Activated T-helper 1 cell treated with anti-CD3 and anti-CD28 coated beads, Interleukin-2, amount 50 U/mL, for 16 hours (primary cell): ENCODE results near the gene FOXP2.
"Not testable (repeated sequence)": the region's sequence is repeated elsewhere in the genome, so short reads cannot be mapped to it uniquely, and the experiment has no call there.

ENCODE experiments used
- DNase-seq, 2 donors: peaks; one replicate each; pipeline ENCODE4 v3.0.0-alpha.2; 2020; ENCODE audit warnings: low read depth in 1 of 2, low spot score in 1 of 2

Gene FOXP2

DNA sequence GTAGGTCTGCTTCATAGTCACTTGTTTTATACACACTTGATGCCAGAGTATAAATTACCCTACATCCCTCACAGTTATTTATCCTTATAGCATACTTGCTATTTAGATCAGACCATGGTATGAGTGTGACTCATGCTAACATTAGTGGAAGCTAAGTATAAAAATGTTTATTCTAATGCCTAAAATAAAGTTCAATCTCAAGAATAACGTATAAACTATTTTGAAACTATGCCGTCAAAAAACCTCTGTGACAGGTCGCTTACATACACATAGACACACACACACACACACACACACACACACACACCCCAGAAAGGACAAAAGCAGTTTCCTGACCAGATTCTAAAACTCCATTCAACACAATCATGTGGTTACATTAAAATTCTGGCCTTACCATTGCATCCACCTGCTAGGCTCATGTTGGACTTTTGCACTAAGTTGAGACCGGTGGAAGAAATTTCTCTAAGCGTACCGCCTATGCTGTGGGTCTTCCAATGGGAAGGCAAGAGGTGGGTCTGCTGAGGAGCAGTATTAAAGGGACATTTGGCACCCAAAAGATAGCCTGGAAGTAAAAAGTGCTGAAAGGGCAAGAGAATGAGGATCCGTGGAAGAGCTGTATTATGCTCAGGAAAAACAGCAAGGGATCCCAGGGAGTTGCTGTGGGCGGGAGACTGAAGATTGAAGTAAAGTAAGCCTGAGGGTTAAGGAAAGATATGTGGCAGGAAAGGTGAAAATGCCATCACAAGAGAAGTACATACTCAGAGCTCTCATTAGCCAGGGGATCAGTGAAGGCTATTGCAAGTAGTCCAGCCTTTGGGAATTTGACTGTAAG lies 5.0 kb downstream of the FOXP2 start:
- no peak for DNase-seq

DNA sequence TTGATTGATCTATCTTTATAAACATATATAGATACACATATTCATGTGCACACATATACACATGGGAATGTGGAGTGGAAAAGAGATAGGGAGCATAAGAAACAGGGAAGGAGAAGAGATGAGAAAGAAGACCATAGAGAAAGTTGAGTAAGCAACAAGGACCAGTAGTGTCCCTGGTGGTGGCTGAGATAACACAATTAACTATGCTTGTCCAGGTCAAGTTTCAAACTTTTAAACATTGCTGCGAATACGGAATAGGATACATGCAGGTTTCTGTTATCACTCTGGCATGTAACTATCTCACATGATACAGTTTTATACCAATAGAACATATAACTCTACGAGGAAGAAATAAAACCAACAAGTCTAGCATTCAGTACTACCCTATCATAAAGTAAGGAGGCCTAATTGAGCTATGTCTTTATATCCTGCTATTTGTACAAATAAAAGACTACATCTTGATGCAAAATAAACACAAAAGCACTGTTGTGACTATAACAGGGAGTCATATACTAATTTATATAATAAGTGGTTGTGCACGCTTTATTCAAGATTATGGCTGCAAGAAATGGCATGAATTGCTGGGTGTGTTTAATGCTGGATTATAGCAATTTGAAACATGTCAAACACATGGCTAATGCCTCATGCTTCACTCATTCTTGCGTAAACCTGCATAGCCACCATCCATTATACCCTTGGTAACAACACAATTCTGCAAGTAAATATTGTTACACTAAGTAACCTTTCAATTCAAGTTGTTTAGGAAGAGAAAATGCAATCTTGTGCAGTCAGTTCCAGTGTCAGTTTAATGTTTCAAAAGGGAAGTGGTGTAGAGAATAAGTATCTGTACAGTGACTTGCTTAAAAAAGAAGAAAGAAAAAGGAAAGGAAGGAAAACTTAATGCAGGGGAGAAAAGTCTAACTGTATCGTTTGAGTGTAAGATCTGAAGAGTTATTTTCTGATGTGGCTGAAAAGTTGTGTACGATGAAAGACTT lies 8.2 kb downstream of the FOXP2 start:
- no peak for DNase-seq

DNA sequence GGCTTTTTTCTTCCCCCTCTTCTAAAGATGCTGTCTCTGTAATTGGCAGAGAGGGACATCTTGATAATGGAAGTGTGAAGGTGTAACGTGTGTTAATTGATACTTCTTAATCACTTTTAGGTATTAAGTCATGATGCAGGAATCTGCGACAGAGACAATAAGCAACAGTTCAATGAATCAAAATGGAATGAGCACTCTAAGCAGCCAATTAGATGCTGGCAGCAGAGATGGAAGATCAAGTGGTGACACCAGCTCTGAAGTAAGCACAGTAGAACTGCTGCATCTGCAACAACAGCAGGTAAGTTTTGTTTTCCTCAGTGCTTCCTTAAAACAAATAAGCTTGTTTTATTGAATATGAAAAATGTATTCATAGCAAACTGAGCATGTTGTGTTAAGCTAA lies 11.8 kb downstream of the FOXP2 start:
- DNase-seq, result no peak

DNA sequence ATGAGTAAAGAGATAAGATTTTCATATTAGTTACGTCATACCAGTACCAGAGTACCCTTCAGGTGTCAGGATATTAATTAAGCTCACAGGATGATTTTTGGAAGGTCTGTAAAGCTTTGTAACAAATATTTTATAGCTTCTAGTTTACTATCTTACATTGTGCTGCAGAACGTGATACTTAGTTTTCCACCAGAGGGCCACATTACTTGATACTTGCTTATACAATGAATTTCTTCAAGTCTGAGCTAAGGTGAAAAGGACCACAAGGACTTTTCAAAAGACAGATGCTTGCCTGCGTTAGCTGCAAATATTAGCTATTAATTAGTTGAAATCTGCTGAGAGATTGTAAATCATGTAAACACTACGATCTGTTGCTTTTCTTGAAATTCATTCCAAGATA lies 12.2 kb downstream of the FOXP2 start:
- DNase-seq, result no peak

DNA sequence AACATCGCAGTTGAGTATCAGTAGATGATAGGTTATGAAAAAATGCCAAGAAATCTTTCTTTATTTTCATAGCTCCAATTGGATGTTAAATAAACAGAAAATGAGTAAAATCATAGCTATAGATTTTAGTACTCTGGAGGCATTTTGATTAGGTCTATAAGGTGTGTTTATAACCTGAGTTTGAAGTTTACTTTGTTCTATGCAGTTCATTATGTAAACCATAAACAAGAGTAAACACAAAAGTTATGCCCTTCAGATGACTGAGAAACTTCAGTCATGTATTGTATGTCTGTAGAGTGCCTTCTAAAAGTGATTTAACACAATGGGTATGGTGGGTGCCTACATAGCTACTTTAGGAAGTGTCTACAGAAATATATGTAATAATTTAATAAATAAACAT lies 13.6 kb downstream of the FOXP2 start:
- DNase-seq, result no peak

DNA sequence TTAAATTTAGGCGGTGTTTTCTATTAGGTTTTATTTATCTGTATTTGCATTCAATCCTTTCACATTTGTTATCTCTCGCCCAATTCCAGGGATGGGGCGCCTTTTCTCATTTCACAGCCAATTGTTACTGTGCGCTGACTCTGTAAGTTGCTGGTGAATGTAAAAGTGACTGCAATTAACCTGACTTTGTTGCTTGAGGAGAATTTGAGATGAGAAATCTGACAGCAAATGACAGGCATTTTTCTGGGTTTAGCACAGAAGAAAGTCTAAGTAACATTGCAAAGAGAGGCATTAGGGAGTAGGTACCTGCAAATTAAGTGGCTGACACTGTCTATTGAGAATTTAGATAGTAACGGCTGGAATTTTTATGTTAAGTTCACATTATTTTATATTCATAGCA lies 16.6 kb downstream of the FOXP2 start:
- no peak for DNase-seq

DNA sequence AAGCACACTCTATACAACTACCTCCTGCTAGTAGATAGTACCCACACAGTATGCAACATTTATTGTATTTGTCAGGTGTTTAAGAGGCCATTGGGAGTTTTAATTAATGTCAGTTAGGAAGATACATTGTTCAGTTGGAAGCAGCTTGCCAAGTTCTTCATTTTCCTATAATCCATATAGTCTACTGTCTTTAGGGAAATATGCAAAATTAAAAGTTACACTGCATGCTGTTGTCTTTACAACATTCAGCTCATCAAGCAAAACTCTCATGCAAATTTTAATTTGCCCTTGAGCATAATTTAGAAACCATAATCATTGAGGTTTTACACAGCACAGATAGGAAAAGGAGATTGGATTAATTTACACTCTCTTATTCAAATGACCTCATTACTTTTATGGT lies 17.4 kb downstream of the FOXP2 start:
- no peak for DNase-seq

DNA sequence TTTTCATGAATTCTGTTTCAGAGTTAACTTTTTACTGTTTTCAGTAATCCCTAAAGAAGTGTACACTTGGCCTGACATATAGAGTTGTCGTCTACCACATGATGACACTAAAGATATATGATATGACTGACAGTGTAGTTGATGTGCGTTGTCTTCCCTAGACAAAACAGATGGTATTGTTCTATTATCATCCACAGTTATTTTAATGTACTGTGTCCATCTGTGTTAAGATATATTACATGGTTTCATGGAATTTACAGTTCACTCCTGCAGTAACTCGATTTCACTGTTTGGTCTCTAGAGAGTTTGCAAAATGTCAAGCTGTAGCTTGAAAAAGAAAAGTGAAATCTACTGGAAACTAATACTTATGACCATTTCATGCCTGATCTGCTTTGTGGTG lies 18.1 kb downstream of the FOXP2 start:
- DNase-seq, result no peak

DNA sequence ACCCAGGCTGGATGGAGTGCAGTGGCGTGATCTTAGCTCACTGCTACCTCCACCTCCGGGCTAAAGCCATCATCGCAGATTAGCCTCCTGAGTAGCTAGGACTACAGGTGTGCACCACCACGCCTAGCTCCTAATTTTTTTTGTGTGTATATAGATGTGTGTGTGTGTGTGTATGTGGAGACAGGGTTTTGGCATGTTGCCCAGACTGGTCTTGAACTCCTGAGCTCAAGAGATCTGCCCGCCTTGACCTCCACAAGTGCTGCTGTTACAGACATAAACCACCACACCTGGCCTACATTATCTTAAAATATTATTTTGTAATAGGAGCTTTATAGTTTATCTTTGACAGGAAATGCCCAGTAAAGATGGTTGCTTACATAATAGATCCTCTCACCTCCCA lies 25.0 kb downstream of the FOXP2 start:
- no peak for DNase-seq

DNA sequence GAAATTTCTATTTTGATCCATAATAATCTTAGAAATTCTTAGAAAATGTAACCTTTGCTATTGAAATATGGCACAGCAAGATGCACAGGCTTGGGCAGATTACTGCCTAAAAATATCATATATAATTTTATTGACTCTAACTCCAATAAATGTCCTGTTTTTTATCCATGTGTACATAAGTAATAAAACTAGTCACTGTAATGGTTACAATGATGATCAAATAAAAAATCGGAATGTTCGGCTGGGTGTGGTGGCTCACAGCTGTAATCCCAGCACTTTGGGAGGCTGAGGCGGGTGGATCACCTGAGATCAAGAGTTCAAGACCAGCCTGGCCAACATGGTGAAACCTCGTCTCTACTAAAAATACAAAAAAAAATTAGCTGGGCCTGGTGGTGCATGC lies 26.3 kb downstream of the FOXP2 start:
- DNase-seq, result not testable (repeated sequence)

DNA sequence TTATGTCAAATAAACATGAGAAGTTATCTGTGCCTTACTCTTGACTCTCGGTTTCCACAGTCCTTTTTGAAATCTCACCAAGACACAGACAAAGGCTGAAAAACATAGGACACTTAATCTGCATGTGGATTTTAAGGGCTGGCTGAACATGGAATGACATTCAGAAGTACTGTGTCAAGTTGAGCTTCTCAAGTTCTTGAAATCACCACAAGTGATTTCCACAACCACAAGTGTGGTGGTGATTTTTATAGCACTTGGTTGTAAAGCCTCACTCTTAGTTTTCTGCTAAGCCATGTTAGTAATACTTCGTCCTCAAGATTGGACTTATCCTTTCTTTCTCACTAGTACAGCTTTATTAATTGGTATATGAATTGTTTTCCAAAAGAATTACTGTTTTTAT lies 29.6 kb downstream of the FOXP2 start:
- DNase-seq, result no peak

DNA sequence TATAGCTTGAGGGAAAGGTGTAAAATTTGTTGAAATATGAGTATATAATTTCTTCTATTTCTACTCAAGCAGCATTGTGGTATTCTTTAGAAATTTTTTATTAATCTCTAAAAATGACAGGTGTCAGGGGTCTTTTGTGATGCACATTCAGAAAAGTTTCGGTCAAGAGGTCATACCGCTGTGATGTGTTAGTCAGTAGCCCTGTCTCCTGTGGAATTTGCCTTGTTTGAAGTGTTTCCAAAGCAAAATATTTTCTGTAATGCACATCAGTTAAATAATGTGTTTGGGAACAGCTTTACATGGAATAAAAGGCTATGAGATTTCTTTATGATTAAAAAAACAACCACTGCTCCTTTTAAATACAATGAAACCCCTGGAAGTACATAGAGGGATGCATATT lies 35.8 kb downstream of the FOXP2 start:
- DNase-seq, result no peak

DNA sequence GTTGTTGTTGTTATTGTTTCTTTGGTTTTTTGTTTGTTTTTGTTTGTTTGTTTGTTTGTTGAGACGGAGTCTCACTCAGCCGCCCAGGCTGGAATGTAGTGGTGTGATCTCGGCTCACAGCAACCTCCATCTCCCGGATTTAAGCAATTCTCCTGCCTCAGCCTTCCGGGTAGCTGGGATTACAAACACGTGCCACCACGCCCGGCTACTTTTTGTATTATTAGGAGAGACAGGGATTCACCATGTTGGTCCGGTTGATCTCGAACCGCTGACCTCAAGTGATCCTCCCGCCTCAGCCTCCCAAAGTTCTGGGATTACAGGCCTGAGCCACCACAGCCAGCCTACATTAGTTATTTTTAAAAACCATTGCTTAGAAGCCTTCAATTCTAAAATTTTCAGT lies 45.0 kb downstream of the FOXP2 start:
- no peak for DNase-seq

DNA sequence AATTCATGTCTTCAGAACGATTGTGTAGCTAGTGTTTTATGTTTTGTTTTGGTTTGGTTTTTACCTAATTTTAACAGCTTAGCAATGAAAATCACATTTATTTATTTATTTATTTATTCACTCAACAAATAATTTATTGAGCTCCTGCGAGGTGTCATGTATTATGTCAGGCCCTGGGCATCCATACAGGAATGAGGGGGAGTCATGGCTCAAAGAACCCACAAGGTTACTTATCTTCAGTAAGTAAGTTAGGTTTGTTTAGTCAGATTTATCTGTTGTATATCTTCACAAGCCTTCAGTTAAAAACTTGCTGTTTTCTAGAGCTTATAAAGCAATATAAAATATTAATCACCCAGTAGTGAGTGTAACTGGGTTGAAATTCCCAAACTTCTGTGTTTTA lies 45.4 kb downstream of the FOXP2 start:
- no peak for DNase-seq

DNA sequence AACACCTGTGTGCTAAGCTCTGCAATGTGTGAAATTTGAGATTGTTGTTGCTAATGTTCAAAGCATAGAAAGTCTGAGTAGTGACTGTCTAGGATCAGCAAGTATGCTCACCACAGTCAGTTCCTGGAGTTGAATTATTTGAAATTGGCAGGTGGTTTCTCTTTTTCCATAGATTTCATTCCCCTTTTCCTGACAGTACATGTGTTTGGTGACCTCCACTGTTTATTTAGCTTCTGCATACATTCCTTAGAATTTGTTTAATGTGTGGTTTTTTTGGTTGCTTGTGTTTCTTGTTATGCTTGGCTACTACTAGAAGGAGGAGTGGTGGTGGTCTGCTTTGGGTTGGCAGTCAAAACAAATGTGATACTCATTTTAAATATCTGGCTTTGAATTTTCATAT lies 52.3 kb downstream of the FOXP2 start:
- no peak for DNase-seq

DNA sequence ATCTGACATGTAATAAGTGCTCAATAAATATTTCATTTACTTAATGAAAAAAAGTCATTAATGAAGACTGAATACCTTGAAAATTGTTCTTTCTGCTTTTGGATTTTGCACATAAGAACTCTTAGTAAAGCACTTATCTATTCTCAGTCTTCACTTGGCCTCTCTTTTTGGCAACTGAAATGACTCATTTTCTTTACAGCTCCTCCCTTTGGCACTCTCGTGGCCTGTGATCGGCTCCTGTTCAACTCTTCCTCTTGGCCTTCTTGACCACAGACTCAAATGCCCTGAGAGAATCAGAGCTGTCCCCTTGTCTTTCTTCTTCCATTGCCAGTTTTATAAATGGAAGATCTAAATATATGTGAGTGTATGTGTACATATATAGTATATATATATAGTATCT lies 54.2 kb downstream of the FOXP2 start:
- no peak for DNase-seq

DNA sequence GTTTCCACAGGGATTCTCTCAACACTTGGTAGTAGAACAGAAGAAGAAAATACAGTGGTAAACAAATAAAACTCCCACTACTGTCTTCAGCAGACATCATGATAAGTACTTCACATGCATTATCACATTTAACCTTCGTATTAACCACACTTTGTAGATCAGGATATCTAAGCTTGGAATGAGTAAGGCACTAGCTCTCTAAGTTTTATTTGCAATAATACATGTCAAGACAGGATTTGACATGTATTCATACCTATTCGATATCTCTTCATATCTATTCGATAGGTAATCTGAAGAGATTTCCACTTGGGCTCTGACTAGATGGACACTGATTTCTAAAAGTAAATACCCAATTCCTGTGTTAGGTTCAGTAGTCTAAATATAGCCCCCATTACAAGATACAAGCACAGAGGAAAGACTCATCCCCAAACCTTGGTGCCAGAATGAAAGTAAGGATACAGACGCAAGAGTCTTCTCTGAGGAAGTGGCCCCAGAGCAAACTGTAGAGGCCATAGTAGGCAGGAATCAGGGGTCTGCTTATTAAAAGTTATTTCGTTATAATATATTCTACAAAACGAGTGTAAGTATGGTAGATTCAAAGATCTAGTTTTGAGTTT lies 58.4 kb downstream of the FOXP2 start:
- DNase-seq, result no peak

DNA sequence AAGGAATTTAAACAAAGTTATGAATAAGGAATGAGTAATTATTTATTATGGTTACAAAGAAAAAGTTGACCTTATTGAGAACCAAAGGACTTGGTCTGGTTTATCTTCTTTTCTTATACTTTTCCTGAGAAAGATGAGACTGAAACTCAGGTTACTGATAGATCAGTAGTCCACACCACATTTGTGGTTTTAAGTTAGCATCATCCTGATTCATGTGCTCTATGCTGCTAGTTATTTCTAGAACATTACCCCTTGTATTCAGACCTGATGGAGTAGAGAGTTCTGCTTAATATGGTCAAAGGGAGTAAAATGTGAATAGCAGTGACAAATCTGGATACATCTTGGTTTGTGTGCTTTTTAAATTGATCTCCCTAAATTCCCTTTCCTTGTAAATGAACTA lies 63.8 kb downstream of the FOXP2 start:
- DNase-seq, result no peak

DNA sequence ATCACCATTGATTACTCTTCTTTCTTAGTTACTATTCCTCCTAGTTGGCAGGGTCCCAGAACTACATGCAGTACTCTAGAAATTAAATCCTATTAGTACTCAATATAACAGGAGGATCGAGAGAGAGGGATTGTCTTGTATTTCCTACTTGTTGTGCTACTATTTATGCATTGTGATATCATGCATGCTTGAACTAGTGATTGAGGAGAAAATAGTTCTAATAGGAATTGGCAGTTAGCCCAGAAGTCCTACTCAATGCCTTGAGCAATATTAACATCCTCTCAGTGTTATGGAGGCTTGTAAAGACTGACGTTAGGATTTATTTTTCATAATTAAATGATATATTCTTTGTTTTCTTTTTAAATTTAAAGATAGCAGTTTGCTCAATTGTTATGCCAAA lies 67.4 kb downstream of the FOXP2 start:
- DNase-seq, result no peak

DNA sequence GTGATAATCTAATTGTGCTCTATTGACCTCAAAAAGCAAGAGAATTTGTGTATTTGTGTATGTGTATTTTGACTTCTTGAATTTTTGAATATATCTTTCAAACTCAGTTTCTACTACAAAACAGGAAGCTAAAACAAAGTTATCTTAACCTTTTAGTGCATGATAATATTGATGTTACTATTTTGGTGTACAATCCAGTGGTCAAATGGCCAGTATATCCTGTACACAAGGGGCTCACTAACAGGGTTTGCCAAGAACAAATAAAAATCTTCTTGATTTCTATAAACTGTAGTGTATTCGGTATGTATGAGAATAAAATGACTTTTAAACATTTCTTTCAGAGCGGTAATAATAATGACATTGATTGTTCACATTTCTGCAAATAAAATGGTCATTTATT lies 69.6 kb downstream of the FOXP2 start:
- DNase-seq, result no peak

DNA sequence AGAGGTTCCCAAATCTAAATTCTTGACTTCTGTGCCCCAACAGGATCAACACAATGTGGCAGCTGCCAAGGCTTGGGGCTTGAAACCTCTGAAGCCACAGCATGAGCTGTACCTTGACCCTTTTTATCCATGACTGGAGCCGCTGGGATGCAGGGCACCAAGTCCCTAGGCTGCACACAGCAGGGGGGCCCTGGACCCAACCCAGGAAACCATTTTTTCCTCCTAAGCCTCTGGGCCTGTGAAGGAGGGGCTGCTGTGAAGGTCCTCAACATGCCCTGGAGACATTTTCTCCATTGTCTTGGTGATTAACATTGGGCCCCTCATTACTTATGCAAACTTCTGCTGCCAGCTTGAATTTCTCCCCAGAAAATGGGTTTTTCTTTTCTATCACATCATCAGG lies 72.6 kb downstream of the FOXP2 start:
- DNase-seq, result no peak

DNA sequence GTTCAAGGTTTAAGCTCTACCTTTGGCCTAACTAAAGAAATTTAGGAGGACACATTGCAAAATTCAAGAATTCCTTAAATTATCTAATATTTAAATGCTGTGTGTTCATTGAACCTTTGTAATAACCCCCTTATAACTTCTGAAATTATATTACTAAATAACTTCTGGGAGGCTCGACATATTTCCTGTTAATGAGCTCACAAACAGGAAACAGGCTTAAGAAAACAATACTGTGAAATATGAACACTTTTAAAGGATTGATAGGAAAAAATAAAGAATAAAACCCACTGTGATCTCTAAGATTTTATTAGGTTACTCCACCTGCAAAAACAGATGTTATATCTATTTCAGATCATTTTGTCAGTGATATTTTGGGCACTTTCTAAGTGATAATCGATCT lies 74.1 kb downstream of the FOXP2 start:
- no peak for DNase-seq
